ENCODE results near the gene FMN1. TPM values are rescaled to one million over a fixed set of nuclear protein-coding genes. Genes with fewer than 3 reads are reported as not detected.

Gene FMN1
- total RNA-seq, 4 donors from 2014 or later = 2.6 to 6.6 (median 4.2) TPM

GRCh38 chr15:33027306-33028035, 167.0 kb downstream of the FMN1 start:
- Histone ChIP-seq H3K4me3 (no peak overlapping the region), H3K27me3 (no peaks in the 10 kb centered on the region), H3K9me3 (no peaks in the 10 kb centered on the region), H3K4me1 (peaks cover 20 to 45% of the 10 kb centered on the region in 2 donors), H3K27ac (peak overlapping the region in 1 of 4 donors; percentile 24), H3K36me3 (no peaks in the 10 kb centered on the region)
- intact Hi-C loops (cut with DNase I; ENCODE audit: low total_unique reads) (no loop called here), in situ Hi-C loops (cut with MboI; ENCODE audit: low sequenced_read_pairs in 4 of 4) (loop anchor here in 2 of 4 donors (5.0 to 10.0 kb wide), 2 partner anchors 105 to 107 kb away; no protein-coding TSS in a partner anchor)
- ATAC-seq (no peak), DNase-seq (no peak)
- TF ChIP-seq POLR2A (IDR thresholded peaks at IDR 0.05) = no peak
- TF ChIP-seq, protein P1, sequence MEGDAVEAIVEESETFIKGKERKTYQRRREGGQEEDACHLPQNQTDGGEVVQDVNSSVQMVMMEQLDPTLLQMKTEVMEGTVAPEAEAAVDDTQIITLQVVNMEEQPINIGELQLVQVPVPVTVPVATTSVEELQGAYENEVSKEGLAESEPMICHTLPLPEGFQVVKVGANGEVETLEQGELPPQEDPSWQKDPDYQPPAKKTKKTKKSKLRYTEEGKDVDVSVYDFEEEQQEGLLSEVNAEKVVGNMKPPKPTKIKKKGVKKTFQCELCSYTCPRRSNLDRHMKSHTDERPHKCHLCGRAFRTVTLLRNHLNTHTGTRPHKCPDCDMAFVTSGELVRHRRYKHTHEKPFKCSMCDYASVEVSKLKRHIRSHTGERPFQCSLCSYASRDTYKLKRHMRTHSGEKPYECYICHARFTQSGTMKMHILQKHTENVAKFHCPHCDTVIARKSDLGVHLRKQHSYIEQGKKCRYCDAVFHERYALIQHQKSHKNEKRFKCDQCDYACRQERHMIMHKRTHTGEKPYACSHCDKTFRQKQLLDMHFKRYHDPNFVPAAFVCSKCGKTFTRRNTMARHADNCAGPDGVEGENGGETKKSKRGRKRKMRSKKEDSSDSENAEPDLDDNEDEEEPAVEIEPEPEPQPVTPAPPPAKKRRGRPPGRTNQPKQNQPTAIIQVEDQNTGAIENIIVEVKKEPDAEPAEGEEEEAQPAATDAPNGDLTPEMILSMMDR (IDR thresholded peaks at IDR 0.05 in 4 of 5, conservative IDR thresholded peaks at IDR 0.05 in 1 of 5) = no peak

- Histone ChIP-seq H3K27me3 (no peaks in the 10 kb centered on the region), H3K36me3 (no peaks in the 10 kb centered on the region), H3K9me3 (no peaks in the 10 kb centered on the region), H3K4me3 (no peak overlapping the region), H3K4me1 (peaks cover 27 to 52% of the 10 kb centered on the region in 2 donors), H3K27ac (no peak overlapping the region)
- DNase-seq (no peak), ATAC-seq (no peak)
- in situ Hi-C loops (cut with MboI; ENCODE audit: low sequenced_read_pairs in 4 of 4) (loop anchor here in 2 of 4 donors (5.0 to 10.0 kb wide), 2 partner anchors 106 to 108 kb away; no protein-coding TSS in a partner anchor), intact Hi-C loops (cut with DNase I; ENCODE audit: low total_unique reads) (no loop called here)
- TF ChIP-seq, protein P1 (IDR thresholded peaks at IDR 0.05 in 4 of 5, conservative IDR thresholded peaks at IDR 0.05 in 1 of 5) = no peak
- no peak for TF ChIP-seq POLR2A (IDR thresholded peaks at IDR 0.05)
Observed at GRCh38 chr15:33026614-33027013, 167.9 kb downstream of the FMN1 start.

- intact Hi-C loops (cut with DNase I; ENCODE audit: low total_unique reads) = loop anchor here (1.0 to 5.0 kb wide), 3 partner anchors 46 to 110 kb away; no protein-coding TSS in a partner anchor
- H3K36me3 ChIP-seq = no peaks in the 10 kb centered on the region
- no peaks in the 10 kb centered on the region for H3K9me3 ChIP-seq
- TF ChIP-seq, protein P1 (IDR thresholded peaks at IDR 0.05 in 4 of 5, conservative IDR thresholded peaks at IDR 0.05 in 1 of 5) = no peak
- TF ChIP-seq POLR2A (IDR thresholded peaks at IDR 0.05) = no peak
- in situ Hi-C loops (cut with MboI; ENCODE audit: low sequenced_read_pairs in 4 of 4) = loop anchor here in 1 of 4 donors (10.0 kb wide), 1 partner anchor 112 kb away; no protein-coding TSS in a partner anchor
- H3K4me1 ChIP-seq = peaks cover 20 to 32% of the 10 kb centered on the region in 2 donors
- H3K4me3 ChIP-seq = no peak overlapping the region
- H3K27me3 ChIP-seq = no peaks in the 10 kb centered on the region
- H3K27ac ChIP-seq = peak overlapping the region; percentile 72 to 85 (median 76)
- DNase-seq = peak; percentile 85 to 89
- peak; percentile 97 to 98 for ATAC-seq
Observed at GRCh38 chr15:33022629-33023028, 171.9 kb downstream of the FMN1 start.

- Histone ChIP-seq H3K27me3 (no peaks in the 10 kb centered on the region), H3K4me1 (peaks cover 15 to 25% of the 10 kb centered on the region in 2 donors), H3K36me3 (no peaks in the 10 kb centered on the region), H3K9me3 (no peaks in the 10 kb centered on the region), H3K4me3 (peak overlapping the region in 1 of 4 donors; percentile 21), H3K27ac (peak overlapping the region; percentile 72 to 85 (median 76))
- intact Hi-C loops (cut with DNase I; ENCODE audit: low total_unique reads) = loop anchor here (1.0 to 5.0 kb wide), 3 partner anchors 46 to 110 kb away; no protein-coding TSS in a partner anchor
- in situ Hi-C loops (cut with MboI; ENCODE audit: low sequenced_read_pairs in 4 of 4) = loop anchor here in 1 of 4 donors (10.0 kb wide), 1 partner anchor 113 kb away; no protein-coding TSS in a partner anchor
- peak in 1 of 2 donors; percentile 19 for DNase-seq
- peak; percentile 80 to 90 for ATAC-seq
- TF ChIP-seq, protein P1 (IDR thresholded peaks at IDR 0.05 in 4 of 5, conservative IDR thresholded peaks at IDR 0.05 in 1 of 5) = peak in 4 of 5 experiments; percentile 50 to 64 (median 58)
- no peak for TF ChIP-seq POLR2A (IDR thresholded peaks at IDR 0.05)
Observed at GRCh38 chr15:33021806-33022389, 172.6 kb downstream of the FMN1 start.

All from gastrocnemius medialis (tissue), 4 donors.